Measurements from ENCODE around the gene RIT2.

RIT2 gene

GRCh38 chr18:42906761-42907160 lies 208.7 kb downstream of the RIT2 start:
- Histone ChIP-seq H4K20me1 (ENCODE audit: insufficient read depth, low read length) (no peaks in the 10 kb centered on the region), H3F3A (ENCODE audit: insufficient read depth, low read length) (no peaks in the 10 kb centered on the region), H3K36me3 (ENCODE audit: insufficient read depth, low read length) (no peaks in the 10 kb centered on the region), H3K4me2 (ENCODE audit: low read length) (no peak overlapping the region), H2AFZ (ENCODE audit: low read length) (no peak overlapping the region), H3K9me3 (ENCODE audit: low read length) (no peaks in the 10 kb centered on the region), H3K4me3 (ENCODE audit: low read depth, low read length, poor library complexity, severe bottlenecking) (no peak overlapping the region), H3K9ac (ENCODE audit: low read length) (no peak overlapping the region), H3K27me3 (ENCODE audit: insufficient read depth, low read length) (no peaks in the 10 kb centered on the region), H3K79me2 (ENCODE audit: insufficient read depth, low read length) (no peaks in the 10 kb centered on the region), H3K9me2 (ENCODE audit: low read depth, low read length) (no peaks in the 10 kb centered on the region), H3K4me1 (ENCODE audit: insufficient read depth, low read length, severe bottlenecking) (no peaks in the 10 kb centered on the region), H3K27ac (ENCODE audit: low read depth, low read length, poor library complexity, severe bottlenecking) (no peak overlapping the region)
- no peak for TF ChIP-seq EZH2 (IDR thresholded peaks at IDR 0.05; ENCODE audit: borderline replicate concordance, low read length)
- TF ChIP-seq, protein P1, sequence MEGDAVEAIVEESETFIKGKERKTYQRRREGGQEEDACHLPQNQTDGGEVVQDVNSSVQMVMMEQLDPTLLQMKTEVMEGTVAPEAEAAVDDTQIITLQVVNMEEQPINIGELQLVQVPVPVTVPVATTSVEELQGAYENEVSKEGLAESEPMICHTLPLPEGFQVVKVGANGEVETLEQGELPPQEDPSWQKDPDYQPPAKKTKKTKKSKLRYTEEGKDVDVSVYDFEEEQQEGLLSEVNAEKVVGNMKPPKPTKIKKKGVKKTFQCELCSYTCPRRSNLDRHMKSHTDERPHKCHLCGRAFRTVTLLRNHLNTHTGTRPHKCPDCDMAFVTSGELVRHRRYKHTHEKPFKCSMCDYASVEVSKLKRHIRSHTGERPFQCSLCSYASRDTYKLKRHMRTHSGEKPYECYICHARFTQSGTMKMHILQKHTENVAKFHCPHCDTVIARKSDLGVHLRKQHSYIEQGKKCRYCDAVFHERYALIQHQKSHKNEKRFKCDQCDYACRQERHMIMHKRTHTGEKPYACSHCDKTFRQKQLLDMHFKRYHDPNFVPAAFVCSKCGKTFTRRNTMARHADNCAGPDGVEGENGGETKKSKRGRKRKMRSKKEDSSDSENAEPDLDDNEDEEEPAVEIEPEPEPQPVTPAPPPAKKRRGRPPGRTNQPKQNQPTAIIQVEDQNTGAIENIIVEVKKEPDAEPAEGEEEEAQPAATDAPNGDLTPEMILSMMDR (IDR thresholded peaks at IDR 0.05; ENCODE audit: low read length), result no peak

DNA sequence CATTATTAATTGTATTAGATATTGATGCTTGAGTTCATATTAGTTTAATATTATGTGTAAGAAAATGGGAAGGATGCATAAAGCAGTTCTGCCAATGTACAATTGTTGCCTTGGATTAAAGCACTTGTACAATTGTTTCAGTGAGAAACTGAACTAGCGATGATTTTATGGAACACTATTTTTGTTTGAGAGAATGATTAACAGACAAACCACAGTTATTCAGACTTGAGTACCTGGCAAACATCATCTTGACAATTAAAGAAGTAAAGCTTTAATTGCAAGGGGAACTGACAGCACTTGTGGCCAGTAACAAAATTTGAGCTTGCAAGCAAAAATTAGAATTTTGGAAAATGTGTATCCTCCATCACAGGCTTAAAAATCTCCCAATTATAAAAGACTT lies 214.3 kb downstream of the RIT2 start:
- Histone ChIP-seq H3K9ac (ENCODE audit: low read length) (no peak overlapping the region), H3K4me2 (ENCODE audit: low read length) (no peak overlapping the region), H3K9me3 (ENCODE audit: low read length) (no peaks in the 10 kb centered on the region), H3K9me2 (ENCODE audit: low read depth, low read length) (no peaks in the 10 kb centered on the region), H2AFZ (ENCODE audit: low read length) (no peak overlapping the region), H3K36me3 (ENCODE audit: insufficient read depth, low read length) (no peaks in the 10 kb centered on the region), H3K27me3 (ENCODE audit: insufficient read depth, low read length) (no peaks in the 10 kb centered on the region), H4K20me1 (ENCODE audit: insufficient read depth, low read length) (no peaks in the 10 kb centered on the region), H3F3A (ENCODE audit: insufficient read depth, low read length) (no peaks in the 10 kb centered on the region), H3K4me3 (ENCODE audit: low read depth, low read length, poor library complexity, severe bottlenecking) (no peak overlapping the region), H3K79me2 (ENCODE audit: insufficient read depth, low read length) (no peaks in the 10 kb centered on the region), H3K27ac (ENCODE audit: low read depth, low read length, poor library complexity, severe bottlenecking) (no peak overlapping the region), H3K4me1 (ENCODE audit: insufficient read depth, low read length, severe bottlenecking) (no peaks in the 10 kb centered on the region)
- TF ChIP-seq, protein P1 (IDR thresholded peaks at IDR 0.05; ENCODE audit: low read length), result no peak
- TF ChIP-seq EZH2 (IDR thresholded peaks at IDR 0.05; ENCODE audit: borderline replicate concordance, low read length), result no peak

GRCh38 chr18:42893977-42894376 lies 221.5 kb downstream of the RIT2 start:
- no peak overlapping the region for H3K4me2 ChIP-seq (ENCODE audit: low read length)
- no peaks in the 10 kb centered on the region for H3K9me3 ChIP-seq (ENCODE audit: low read length)
- no peak overlapping the region for H3K9ac ChIP-seq (ENCODE audit: low read length)
- H3K27ac ChIP-seq (ENCODE audit: low read depth, low read length, poor library complexity, severe bottlenecking), result no peak overlapping the region
- TF ChIP-seq, protein P1 (IDR thresholded peaks at IDR 0.05; ENCODE audit: low read length), result no peak
- TF ChIP-seq EZH2 (IDR thresholded peaks at IDR 0.05; ENCODE audit: borderline replicate concordance, low read length), result no peak
- no peaks in the 10 kb centered on the region for H3K79me2 ChIP-seq (ENCODE audit: insufficient read depth, low read length)
- no peaks in the 10 kb centered on the region for H3K27me3 ChIP-seq (ENCODE audit: insufficient read depth, low read length)
- H4K20me1 ChIP-seq (ENCODE audit: insufficient read depth, low read length), result no peaks in the 10 kb centered on the region
- H3K36me3 ChIP-seq (ENCODE audit: insufficient read depth, low read length), result no peaks in the 10 kb centered on the region
- H3K4me1 ChIP-seq (ENCODE audit: insufficient read depth, low read length, severe bottlenecking), result no peaks in the 10 kb centered on the region
- no peaks in the 10 kb centered on the region for H3K9me2 ChIP-seq (ENCODE audit: low read depth, low read length)
- H3K4me3 ChIP-seq (ENCODE audit: low read depth, low read length, poor library complexity, severe bottlenecking), result no peak overlapping the region
- H2AFZ ChIP-seq (ENCODE audit: low read length), result no peak overlapping the region
- H3F3A ChIP-seq (ENCODE audit: insufficient read depth, low read length), result no peaks in the 10 kb centered on the region

Data from OCI-LY1 (cell line).